HG03025 (cell line): ENCODE results near the gene ELL.

Source experiments
- ATAC-seq: cut with Tn5 transposase; IDR thresholded peaks from one replicate; pipeline ENCODE4 v1.9.1; 2021; ENCODE audit warnings: mild to moderate bottlenecking, moderate library complexity; ENCODE audit not compliant: unreplicated experiment, low FRiP score

The ELL gene

GRCh38 chr19:18450931-18451836, 70.7 kb downstream of the ELL start:
- no peak for ATAC-seq

- ATAC-seq, result no peak
These were observed 71.6 kb downstream of the ELL start for GRCh38 chr19:18450021-18450930.

GRCh38 chr19:18449552-18449951, 72.3 kb downstream of the ELL start:
- ATAC-seq, result no peak

GRCh38 chr19:18446811-18447359, 75.0 kb downstream of the ELL start:
- ATAC-seq, result no peak

DNA sequence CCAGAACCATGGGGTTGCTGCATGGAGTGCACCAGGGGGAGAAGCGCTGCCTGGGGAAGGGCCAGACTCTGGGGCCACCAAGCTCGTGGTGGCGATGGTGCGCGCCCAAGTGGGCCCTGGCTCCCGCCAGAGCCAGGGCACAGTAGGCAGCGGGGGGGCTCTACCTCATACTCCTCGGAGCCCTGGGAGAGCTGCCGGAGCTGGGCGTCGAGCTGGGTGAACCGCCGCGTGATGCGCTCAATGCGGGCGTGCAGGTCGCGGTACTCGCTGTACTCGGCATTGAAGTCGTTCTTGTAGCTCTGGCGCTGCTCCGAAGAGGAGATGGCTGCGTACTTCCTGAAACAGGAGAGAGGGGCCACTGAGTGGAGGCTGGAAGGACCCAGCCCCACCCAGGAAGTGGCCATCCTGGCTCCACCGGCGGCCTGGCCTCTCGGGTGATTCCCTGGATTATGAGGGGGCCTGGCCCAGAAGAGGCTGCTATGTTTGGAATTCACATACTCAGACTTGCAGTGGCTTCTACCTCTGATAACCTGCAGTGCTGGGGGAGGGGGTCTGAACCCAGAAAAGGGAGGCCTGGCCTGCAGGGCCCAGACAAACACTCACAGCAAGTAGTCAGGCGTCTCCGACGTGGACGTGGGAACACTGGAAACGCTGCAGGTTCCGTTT, 75.6 kb downstream of the ELL start:
- no peak for ATAC-seq

GRCh38 chr19:18445262-18445948, 76.5 kb downstream of the ELL start:
- ATAC-seq, result no peak

DNA sequence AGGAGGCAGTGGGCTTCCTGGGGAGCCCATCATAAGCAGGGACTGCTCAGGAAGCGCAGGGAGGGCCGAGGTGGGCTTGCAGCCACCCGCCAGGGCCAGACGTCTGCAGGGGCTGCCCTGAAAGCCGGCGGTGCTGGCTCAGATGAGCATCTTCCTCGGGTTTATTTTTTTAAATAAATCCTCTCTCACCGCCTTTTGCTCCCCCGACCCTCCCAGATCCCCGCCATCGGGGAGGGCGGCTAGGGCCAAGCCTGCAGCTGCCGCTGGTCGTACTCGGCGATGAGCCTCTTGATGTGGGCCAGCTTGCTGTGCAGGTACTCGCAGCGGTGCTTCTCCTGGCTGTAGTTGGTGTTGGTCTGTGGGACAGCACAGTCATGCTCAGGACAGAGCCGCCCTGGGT, 77.4 kb downstream of the ELL start:
- no peak for ATAC-seq

DNA sequence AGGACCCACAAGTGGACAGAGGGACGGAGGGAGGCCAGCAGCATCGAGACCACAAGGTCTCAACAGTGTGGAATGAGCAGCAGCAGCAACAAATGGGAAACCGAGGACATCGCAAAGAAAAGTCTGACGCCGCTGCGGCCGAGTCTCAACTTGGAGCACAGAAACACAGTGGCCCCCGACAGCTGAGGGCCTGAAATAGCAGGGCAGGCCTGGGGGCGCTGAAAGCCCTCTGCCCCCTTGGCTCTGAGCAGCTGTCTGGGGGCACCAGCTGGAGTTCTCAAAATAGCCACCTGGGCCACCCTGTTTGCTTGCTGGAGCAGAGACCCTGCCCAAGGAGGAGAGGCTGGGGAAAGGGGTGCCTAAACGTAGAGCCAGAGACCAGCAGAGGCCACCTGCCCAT, 78.0 kb downstream of the ELL start:
- ATAC-seq, result no peak

- ATAC-seq, result no peak
These were observed 78.5 kb downstream of the ELL start for GRCh38 chr19:18443406-18443805.

DNA sequence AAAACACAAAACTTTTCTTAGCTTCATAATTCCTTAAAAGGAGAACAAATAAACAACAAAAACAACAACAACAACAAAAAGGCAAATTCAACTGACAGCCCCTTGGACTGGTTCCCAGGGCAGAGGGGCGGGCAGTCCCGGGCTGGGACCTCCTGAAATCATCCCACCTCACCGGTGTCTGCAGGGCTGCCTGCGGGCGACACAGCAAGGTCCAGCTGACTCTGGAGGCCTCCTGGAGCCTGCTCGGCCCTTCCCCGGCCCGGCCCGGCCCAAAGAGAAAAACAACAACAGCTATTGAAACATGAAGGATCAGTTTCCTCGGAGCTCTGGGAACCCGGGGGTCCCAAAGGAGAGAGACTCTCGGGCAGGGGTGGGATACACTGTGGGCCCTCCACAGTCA, 78.9 kb downstream of the ELL start:
- no peak for ATAC-seq

GRCh38 chr19:18441804-18442788, 79.8 kb downstream of the ELL start:
- no peak for ATAC-seq

DNA sequence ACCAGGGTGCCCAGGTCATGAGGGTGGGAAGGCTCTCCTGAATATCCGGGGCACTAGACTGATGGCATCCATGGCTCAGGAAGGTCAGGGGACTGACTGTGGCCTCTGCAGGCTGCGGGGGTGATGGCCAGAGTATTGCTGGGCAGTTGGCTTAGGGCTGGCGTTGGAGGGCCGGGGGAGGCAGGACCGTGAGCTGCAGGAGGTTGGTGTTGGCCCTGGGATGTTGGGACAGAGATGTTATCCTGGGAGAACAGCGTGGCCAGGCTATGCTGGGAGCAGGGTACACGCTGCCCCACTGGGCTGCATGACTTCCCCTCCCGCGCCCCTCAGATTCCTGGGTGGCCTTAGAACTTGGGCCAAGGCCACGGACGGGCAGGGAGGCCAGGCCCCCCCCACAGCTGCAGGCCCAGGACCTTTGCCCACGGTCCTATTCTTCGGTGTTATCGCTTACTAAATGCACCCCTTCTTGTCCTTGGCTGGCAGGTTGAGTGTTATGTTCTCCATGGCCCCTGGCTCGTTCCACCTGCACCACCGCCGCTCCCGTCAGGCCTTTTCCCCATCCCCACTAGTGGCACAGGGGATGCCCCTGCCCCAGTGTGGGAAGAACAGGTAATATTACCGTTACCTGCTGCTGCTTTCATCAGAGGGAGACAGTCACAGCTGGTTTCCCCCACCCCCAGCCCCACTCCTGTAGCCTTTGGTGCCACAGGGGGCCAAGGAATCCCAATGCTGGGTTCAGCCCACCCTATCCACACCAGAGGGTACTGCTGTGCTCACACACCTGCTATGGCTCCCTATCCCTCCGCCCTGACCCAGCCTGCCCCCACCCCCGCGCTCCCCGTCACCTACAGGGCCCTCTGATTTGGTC, 80.7 kb downstream of the ELL start:
- ATAC-seq, result no peak

DNA sequence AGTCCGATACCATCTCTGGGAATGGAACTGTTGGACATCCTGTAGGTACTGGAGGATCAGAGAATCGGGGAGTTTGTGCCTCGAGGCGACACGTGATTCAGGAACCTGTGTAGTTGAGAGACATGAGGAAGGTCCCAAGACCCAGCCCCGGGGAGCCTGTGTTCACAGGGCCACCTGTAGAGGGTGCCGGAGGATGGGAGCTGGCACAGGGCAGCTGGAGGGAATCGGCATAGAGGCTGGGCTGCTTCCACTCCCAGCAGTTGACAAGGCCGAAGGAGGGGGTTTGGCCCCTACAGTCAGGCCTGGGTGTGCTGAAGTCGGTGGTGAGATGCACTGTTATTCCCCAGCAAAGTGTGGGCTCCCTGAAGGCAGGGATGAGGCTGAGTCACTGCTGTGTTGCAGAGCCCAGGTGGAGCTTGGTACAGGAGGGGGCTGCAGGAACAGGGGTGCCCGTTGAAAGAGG, 81.4 kb downstream of the ELL start:
- ATAC-seq, result no peak

- ATAC-seq, result no peak
These were observed 82.0 kb downstream of the ELL start for GRCh38 chr19:18439910-18440237.

DNA sequence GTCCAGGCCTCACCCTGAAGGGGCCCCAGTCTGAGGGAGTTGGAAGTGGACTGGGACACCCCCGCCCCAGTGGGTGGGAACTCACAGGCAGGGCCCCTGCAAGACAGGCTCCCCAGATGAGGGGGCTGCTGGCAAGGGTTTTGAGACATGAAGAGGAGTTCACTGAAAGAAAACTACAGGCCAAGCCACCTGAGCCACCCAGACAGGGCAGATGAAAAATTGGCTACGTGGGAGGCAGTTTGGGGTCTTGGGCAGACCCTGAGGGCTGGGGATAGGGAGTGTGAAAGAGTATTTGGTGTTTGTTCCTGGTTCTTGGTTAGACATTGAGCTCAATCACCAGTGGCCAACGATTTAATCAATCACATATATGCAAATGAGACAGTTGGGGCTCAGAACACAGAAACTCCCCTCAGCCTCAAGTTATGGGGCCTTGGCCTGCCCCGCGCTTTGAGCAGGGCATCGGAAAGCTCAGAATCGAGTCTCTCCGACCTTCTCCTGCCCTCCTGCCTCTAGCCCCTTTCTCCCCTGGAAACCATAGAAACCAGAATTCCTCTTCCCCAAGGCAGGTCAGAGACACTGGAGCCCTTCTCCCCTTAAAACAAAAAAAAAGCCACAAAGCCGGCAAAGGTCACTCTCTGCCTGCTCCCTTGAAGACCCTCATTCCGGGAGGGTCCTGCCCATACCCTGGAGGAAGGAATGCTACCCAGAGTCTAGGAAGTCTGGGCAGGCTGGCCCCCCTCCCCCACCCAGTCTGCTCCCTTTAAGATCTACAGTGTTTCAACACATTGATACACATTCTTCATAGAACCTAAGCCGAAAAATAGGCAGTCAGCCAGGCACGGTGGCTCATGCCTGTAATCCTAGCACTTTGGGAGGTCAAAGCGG, 82.6 kb downstream of the ELL start:
- no peak for ATAC-seq

GRCh38 chr19:18438331-18439024, 83.4 kb downstream of the ELL start:
- ATAC-seq, result no peak
